Heart right ventricle (tissue), 16 donors: ENCODE data around the gene RBMS2. TPM values are rescaled to one million over a fixed set of nuclear protein-coding genes. Genes with fewer than 3 reads are reported as not detected.
"Not testable (repeated sequence)": the region's sequence is repeated elsewhere in the genome, so short reads cannot be mapped to it uniquely, and the experiment has no call there.

Experiments
- ATAC-seq, 8 donors: fragments of 200-7000 bp; cut with Tn5 transposase; one replicate each; pipeline ENCODE4 v1.9.1; 2020; ENCODE audit warnings: mild to moderate bottlenecking in 8 of 8, moderate library complexity in 8 of 8, moderate number of reproducible peaks in 1 of 8
- DNase-seq, 2 donors: peaks; one replicate each; pipeline ENCODE4 v3.0.0-alpha.2; 2020
- H3K27ac ChIP-seq, 10 donors: fragments of 200-600 bp; sonication (generic) in 2 of 10; one replicate each; pipeline versions ENCODE4 v1.5.0 to v1.8.0; 2020 to 2022; ENCODE audit warnings: mild to moderate bottlenecking in 3 of 10
- H3K27me3 ChIP-seq, 7 donors: fragments of 200-600 bp; one replicate each; pipeline ENCODE4 v1.8.0; 2021 to 2022; ENCODE audit warnings: mild to moderate bottlenecking in 2 of 7
- H3K36me3 ChIP-seq, 9 donors: fragments of 200-600 bp; sonication (generic) in 1 of 9; one replicate each; pipeline versions ENCODE4 v1.5.0 to v1.8.0; 2020 to 2022; ENCODE audit warnings: mild to moderate bottlenecking in 2 of 9
- H3K4me1 ChIP-seq, 9 donors: fragments of 200-600 bp; sonication (generic) in 1 of 9; one replicate each; pipeline versions ENCODE4 v1.5.0 to v1.8.0; 2020 to 2022; ENCODE audit warnings: mild to moderate bottlenecking in 4 of 9
- H3K4me3 ChIP-seq, 10 donors: fragments of 200-600 bp; sonication (generic) in 2 of 10; one replicate each; pipeline versions ENCODE4 v1.5.0 to v1.8.0; 2020 to 2022; ENCODE audit warnings: mild to moderate bottlenecking in 7 of 10, moderate library complexity in 2 of 10
- H3K9me3 ChIP-seq, 11 donors: fragments of 200-600 bp in 10 of 11; sonication (generic) in 2 of 11; one replicate each; pipeline versions ENCODE4 v1.5.0 to v1.8.0; 2013 to 2022; ENCODE audit warnings: mild to moderate bottlenecking in 2 of 11, control low read depth in 1 of 11, moderate library complexity in 1 of 11
- WGBS, 2 donors: extraction: QIAGEN DNeasy Blood & Tissue Kit; methylation state at CpG; one replicate each; pipeline ENCODE4 v1.1.7; 2013; ENCODE audit warnings: inconsistent platforms in 1 of 2; 5-methylcytosine and 5-hydroxymethylcytosine counted together
- intact Hi-C, 10 donors: fragments of 100-400 bp; cut with DNase I; formaldehyde crosslinking; loops; one replicate each; pipeline versions ENCODE4 v1.11.1 to v1.14.2; 2022
- polyA plus RNA-seq, 2 donors: library from polyadenylated mRNA; stranded (reverse); fragments of 200-250 nt; gene quantifications; one replicate each; pipeline ENCODE4 v1.2.3, GENCODE V29; 2013
- total RNA-seq, 10 donors: library from RNA; stranded (reverse); fragmentation: NEBNext Ultra II Directional in 3 of 10; extraction: Animal tissue kit (Norgen Biotek cat#: 25700) in 3 of 10; gene quantifications; one replicate each; pipeline versions ENCODE4 v1.2.1 to v1.2.4, GENCODE V29; 2021 to 2023
- TF ChIP-seq, protein P1 (sequence below), 9 donors: fragments of 200-600 bp; sonication (generic) in 2 of 9; IDR thresholded peaks; one replicate each; pipeline versions ENCODE4 v1.5.0 to v1.8.0; 2021 to 2022; ENCODE audit warnings: antibody characterized with exemption in 9 of 9, mild to moderate bottlenecking in 5 of 9, moderate library complexity in 1 of 9
- donor health status: Arrhythmogenic right ventricular cardiomyopathy.
- donor health status: ischemic (EF 13 %, LVEDD 7.1; RV severe dilation, severe dysfunction).
- donor health status: healthy with polysubstance abuse.
- donor health status: DM: no; HTN: yes; CAD: no.
- donor health status: DM: no; HTN: no; CAD: no.
- donor health status: ischemic (EF 25% LVEDD 6.9; RV normal size, moderate dysfunction).
- donor health status: ischemic (EF 25% LVEDD 5.7; RV mildly dilated, moderate dysfunction).
- donor health status: healthy.
- donor health status: DM: yes; HTN: yes; CAD: no.
- donor health status: Ischemic cardiomyopathy.
- donor health status: ischemic (EF 35%, LVEDD 5.7; RV mildly dilated, moderate dysfunction).
- donor health status: nonischemic (EF 11% LVEDD 7.7; RV severe dilation, severe dysfunction).
- donor health status: DM: yes; HTN: yes; CAD: no.
- donor health status: PGD.
- donor health status: ischemic (EF 29% LVEDD 5.4; RV normal size, mild dysfunction).
- donor health status: nonischemic (EF 23%, LVEDD 6.1; RV moderate dilation, normal function).

Gene RBMS2
- total and polyA plus RNA-seq, 12 donors = 6.4 to 39.6 (median 31.2) TPM

DNA sequence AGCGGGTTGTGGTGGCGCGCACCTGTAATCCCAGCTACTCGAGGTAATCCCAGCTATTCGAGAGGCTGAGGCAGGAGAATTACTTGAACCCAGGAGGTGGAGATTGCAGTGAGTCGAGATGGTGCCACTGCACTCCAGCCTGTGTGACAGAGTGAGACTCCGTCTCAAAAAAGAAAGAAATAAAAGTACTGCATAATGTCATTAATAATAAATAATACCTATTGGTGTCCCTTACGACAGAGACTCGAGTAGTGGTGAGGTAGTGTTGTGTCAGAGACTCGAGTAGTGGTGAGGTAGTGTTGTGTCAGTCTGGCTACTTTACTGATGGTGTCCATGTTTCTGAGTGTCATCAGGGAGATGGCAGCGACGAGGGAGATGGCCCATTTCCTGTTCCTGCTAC lies 34.9 kb upstream of the RBMS2 start:
- Histone ChIP-seq H3K9me3 (peaks cover 0 to 4% (median 0%) of the 10 kb centered on the region in 11 donors), H3K27me3 (peaks cover 0 to 47% (median 0%) of the 10 kb centered on the region in 7 donors), H3K4me3 (no peak overlapping the region), H3K4me1 (peaks cover 0 to 21% (median 12%) of the 10 kb centered on the region in 9 donors), H3K27ac (no peak overlapping the region), H3K36me3 (no peaks in the 10 kb centered on the region)
- DNase-seq = no peak
- intact Hi-C loops = no loop called here
- ATAC-seq = no peak
- TF ChIP-seq, protein P1, sequence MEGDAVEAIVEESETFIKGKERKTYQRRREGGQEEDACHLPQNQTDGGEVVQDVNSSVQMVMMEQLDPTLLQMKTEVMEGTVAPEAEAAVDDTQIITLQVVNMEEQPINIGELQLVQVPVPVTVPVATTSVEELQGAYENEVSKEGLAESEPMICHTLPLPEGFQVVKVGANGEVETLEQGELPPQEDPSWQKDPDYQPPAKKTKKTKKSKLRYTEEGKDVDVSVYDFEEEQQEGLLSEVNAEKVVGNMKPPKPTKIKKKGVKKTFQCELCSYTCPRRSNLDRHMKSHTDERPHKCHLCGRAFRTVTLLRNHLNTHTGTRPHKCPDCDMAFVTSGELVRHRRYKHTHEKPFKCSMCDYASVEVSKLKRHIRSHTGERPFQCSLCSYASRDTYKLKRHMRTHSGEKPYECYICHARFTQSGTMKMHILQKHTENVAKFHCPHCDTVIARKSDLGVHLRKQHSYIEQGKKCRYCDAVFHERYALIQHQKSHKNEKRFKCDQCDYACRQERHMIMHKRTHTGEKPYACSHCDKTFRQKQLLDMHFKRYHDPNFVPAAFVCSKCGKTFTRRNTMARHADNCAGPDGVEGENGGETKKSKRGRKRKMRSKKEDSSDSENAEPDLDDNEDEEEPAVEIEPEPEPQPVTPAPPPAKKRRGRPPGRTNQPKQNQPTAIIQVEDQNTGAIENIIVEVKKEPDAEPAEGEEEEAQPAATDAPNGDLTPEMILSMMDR (IDR thresholded peaks at IDR 0.05) = no peak
- WGBS, 2 donors = 81 to 89% methylated on average over 12 of the region's 12 CpGs

DNA sequence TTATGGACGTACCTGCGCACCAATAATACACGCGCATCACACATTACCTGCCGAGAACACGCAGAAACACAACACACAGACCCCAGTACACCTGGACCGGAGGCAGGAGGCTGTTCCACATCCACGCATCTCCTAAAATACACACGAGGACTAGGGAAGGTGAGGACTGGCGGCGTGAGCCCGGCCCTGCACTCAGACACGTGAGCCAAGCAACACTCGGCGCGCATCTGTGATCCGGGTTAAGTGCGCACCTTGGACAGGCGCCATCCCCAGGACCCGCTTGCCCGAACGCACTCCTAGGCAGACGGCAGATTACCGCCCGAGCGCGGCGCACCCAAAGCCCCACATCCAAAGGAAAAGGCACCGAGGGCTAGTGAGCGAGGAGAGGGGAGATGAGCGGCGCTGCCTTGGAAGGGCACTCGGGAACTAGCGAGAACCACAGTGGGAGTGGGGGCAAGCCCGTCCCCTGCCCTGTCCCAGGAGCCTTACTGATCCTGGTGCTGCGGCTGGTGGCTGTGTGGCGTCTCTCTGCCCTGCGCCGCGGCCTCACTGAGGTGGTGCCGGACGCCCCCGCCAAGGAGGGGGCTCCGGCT lies 34.1 kb upstream of the RBMS2 start:
- peak; percentile 43 to 63 (median 56) for ATAC-seq
- peaks cover 0 to 21% (median 12%) of the 10 kb centered on the region in 9 donors for H3K4me1 ChIP-seq
- no peak overlapping the region for H3K27ac ChIP-seq
- peaks cover 0 to 55% (median 0%) of the 10 kb centered on the region in 7 donors for H3K27me3 ChIP-seq
- DNase-seq = peak; percentile 10 to 32
- WGBS, 2 donors = 5 to 6% methylated on average over 44 of the region's 44 CpGs
- no peaks in the 10 kb centered on the region for H3K36me3 ChIP-seq
- TF ChIP-seq, protein P1 (IDR thresholded peaks at IDR 0.05) = no peak
- peak overlapping the region; percentile 47 to 91 (median 61) for H3K4me3 ChIP-seq
- intact Hi-C loops = no loop called here
- peaks cover 0 to 4% (median 0%) of the 10 kb centered on the region in 11 donors for H3K9me3 ChIP-seq

DNA sequence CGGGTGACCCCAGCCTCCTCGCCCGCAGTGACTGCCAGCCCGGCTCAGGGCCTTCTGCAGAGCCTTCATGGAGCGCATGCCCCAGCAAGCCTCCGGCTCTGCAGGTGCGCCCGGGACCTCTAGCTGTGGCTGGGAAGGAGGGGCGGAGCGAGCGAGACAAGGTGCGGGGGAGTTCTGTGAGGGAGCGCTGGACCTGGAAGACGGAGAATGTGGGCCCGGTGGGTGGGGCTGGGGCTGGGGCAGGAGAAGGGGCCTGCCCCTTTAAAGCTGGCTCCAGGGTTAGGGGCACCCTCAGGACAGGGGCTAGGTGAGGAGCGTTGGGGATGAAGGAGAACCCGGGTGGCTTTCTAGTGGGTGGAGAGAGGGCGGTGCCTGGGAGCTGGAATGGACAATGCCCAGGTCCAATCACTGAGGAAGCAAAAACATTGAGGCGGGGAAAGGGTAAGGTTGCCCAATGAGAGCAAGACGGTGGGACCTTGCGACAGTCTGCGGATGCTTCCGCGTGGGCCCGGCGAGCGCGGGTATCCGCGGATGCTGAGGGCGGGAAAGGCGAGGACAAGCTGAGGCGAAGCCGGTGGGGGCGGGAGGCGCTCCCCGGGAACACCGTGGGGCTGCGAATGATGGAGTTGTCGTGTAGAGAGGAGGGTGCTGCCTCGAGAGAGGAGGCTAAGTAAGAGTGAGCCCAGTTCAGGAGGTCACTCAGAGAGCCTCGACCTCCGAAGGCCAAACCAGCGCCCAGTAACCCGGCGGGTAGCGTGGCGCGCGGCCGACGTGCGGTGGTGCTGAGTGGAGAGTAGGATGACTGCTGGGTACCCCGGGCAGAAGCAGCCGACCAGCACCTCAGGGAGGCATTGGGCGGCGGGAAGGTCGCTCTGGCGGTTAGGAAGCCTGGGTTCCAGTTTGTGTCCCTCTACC lies 33.3 kb upstream of the RBMS2 start, which contains the start of gene GLS2:
TSS of gene GLS2 (minus strand) at position 121 of the 915 bp plus-strand sequence. CDS start at position 78, 43 bp downstream.
- Histone ChIP-seq H3K36me3 (no peaks in the 10 kb centered on the region), H3K4me3 (peak within 1 kb of the TSS; percentile 47 to 91 (median 61)), H3K4me1 (peaks cover 0 to 21% (median 12%) of the 10 kb centered on the region in 9 donors), H3K9me3 (peaks cover 0 to 4% (median 0%) of the 10 kb centered on the region in 11 donors), H3K27ac (no peak within 1 kb of the TSS), H3K27me3 (peaks cover 0 to 58% (median 0%) of the 10 kb centered on the region in 7 donors)
- TF ChIP-seq, protein P1 (IDR thresholded peaks at IDR 0.05) = no peak
- peak; percentile 69 to 81 for DNase-seq
- ATAC-seq = peak; percentile 95 to 98 (median 97)
- intact Hi-C loops = no loop called here
- WGBS, 2 donors = 13 to 18% methylated on average over 58 to 59 of the region's 59 CpGs

DNA sequence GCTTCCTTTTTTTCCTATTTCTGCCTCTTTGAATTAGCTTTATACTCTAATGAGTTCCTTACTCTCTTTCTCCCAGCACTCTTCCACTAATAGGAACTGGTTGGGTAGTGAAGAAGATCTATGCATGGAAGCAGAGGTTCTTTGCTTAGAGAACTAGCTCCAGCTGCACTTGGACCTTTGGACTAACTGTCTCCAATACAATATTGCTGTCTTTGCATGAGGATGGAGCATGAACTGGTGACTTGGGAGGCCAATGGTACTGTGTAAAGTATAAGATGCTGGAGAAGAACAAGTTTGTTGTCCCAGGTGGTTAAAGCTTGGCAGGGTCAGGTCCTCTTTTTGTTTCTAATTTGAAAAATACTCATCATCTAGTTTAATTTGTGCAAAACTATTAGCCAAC lies 31.3 kb upstream of the RBMS2 start:
- peaks cover 0 to 21% (median 12%) of the 10 kb centered on the region in 9 donors for H3K4me1 ChIP-seq
- H3K4me3 ChIP-seq = no peak overlapping the region
- TF ChIP-seq, protein P1 (IDR thresholded peaks at IDR 0.05) = no peak
- H3K36me3 ChIP-seq = no peaks in the 10 kb centered on the region
- peaks cover 0 to 58% (median 0%) of the 10 kb centered on the region in 7 donors for H3K27me3 ChIP-seq
- intact Hi-C loops = no loop called here
- DNase-seq (no peak), ATAC-seq (no peak)
- H3K27ac ChIP-seq = no peak overlapping the region
- H3K9me3 ChIP-seq = peaks cover 0 to 4% (median 0%) of the 10 kb centered on the region in 11 donors

DNA sequence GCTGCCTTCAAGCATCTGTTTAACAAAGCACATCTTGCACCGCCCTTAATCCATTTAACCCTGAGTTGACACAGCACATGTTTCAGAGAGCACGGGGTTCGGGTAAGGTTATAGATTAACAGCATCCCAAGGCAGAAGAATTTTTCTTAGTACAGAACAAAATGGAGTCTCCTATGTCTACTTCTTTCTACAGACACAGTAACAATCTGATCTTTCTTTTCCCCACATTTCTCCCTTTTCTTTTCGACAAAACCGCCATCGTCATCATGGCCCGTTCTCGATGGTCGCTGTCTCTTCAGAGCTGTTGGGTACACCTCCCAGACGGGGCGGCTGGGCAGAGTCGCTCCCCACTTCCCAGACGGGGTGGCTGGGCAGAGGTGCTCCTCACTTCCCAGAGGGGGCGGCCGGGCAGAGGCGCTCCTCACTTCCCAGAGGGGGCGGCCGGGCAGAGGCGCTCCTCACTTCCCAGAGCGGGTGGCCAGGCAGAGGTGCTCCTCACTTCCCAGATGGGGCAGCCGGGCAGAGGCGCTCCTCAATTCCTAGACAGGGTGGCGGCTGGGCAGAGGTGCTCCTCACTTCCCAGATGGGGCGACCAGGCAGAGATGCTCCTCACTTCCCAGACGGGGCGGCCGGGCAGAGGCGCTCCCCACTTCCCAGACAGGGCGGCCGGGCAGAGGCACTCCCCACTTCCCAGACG lies 28.1 kb upstream of the RBMS2 start:
- H3K36me3 ChIP-seq, H3K27ac ChIP-seq, H3K4me3 ChIP-seq, ATAC-seq, H3K9me3 ChIP-seq, H3K4me1 ChIP-seq, intact Hi-C loops, DNase-seq: not testable (repeated sequence)
- WGBS, 2 donors = 90 to 91% methylated on average over 24 to 31 of the region's 31 CpGs
- H3K27me3 ChIP-seq = peaks cover 0 to 40% (median 0%) of the 10 kb centered on the region in 7 donors

DNA sequence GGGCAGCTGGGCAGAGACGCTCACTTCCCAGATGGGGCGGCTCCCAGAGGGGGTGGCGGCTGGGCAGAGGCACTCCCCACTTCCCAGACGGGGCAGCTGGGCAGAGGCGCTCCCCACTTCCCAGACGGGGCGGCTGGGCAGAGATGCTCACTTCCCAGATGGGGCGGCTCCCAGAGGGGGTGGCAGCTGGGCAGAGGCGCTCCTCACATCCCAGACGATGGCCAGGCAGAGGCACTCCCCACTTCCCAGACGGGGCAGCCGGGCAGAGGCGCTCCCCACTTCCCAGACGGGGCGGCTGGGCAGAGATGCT lies 27.6 kb upstream of the RBMS2 start:
- intact Hi-C loops, H3K36me3 ChIP-seq, H3K4me1 ChIP-seq, H3K9me3 ChIP-seq, H3K4me3 ChIP-seq, DNase-seq, ATAC-seq, H3K27ac ChIP-seq: not testable (repeated sequence)
- H3K27me3 ChIP-seq = peaks cover 0 to 35% (median 0%) of the 10 kb centered on the region in 7 donors
- WGBS, 2 donors = 94 to 95% methylated on average over 14 to 15 of the region's 15 CpGs
